PC-3 (cell line): ENCODE measurements around the gene RTP5.

Experiments used
- CTCF ChIP-seq: fragments of 300-600 bp; sonication (generic); conservative IDR thresholded peaks from 2 replicates; pipeline ENCODE4 v1.5.1; 2017; ENCODE audit warnings: antibody characterized with exemption, low read depth, mild to moderate bottlenecking, low read length
- EZH2 ChIP-seq: fragments of 300-600 bp; sonication (generic); IDR thresholded peaks from one replicate; pipeline ENCODE4 v1.6.1; 2017; ENCODE audit warnings: antibody characterized with exemption, mild to moderate bottlenecking, low read length; ENCODE audit not compliant: unreplicated experiment
- EZH2phosphoT487 ChIP-seq: fragments of 300-600 bp; sonication (generic); IDR thresholded peaks from 2 replicates; pipeline ENCODE4 v1.6.1; 2018; ENCODE audit warnings: mild to moderate bottlenecking, antibody characterized with exemption, low read length, borderline replicate concordance

DNA sequence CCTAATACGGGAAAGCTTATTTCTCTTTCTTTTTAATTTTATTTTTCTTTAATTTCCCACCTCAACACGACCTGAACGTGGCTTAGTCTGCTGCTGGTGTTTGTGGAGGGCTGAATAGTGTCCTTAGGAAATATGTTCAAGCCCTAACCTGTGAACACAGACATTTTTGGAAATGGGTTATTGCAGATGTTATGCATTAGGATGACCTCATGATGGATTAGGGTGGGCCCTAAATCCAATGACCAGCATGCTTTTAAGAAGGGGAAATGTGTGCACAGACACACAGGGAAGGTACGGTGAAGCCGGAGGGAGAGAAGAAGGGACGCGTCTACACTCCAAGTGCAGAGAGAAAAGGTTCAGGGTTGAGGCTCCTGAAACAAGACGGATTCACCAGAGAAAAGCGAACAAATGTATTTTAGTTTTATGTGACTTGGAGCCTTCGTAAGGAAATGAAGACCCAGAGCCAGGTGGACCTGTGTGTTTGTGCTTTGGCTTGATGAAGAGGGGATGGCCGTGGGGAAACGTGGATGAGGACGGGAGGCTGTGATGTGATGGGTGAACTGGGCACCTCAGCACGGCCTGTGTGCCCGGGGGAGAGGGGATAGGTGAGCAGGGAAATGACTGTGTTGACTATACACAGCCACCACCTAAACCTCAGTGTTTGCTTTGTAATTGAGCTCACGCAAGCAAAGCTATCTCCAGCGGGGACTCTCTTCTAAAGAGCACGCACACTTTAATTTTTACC lies 37.5 kb downstream of the RTP5 start:
- no peak for TF ChIP-seq CTCF
- no peak for TF ChIP-seq EZH2phosphoT487
- no peak for TF ChIP-seq EZH2
